ENCODE results near the gene TMPRSS3.

TMPRSS3 gene

GRCh38 chr21:42374457-42374856 lies 21.4 kb downstream of the TMPRSS3 start:
- Histone ChIP-seq H3K9me2 (replicated peaks; ENCODE audit: control insufficient read depth, low read length) (no peaks in the 10 kb centered on the region), H3K27ac (ENCODE audit: low read depth, low read length) (no peak overlapping the region), H3K36me3 (ENCODE audit: control insufficient read depth, low read length) (no peaks in the 10 kb centered on the region), H3K4me3 (ENCODE audit: low read length) (no peak overlapping the region), H3K27me3 (ENCODE audit: control insufficient read depth, low read length) (peaks cover 18% of the 10 kb centered on the region), H3F3A (ENCODE audit: control insufficient read depth, insufficient read depth) (no peaks in the 10 kb centered on the region), H3K4me2 (ENCODE audit: low read length) (no peak overlapping the region), H3K9me3 (ENCODE audit: control insufficient read depth, insufficient read depth, low read length) (no peaks in the 10 kb centered on the region), H3K79me2 (ENCODE audit: control insufficient read depth, low read length) (no peaks in the 10 kb centered on the region), H3K4me1 (ENCODE audit: control insufficient read depth, low read length) (peaks cover 3% of the 10 kb centered on the region), H4K20me1 (ENCODE audit: control insufficient read depth, insufficient read depth, low read depth, low read length) (no peaks in the 10 kb centered on the region)
- TF ChIP-seq, protein P1, sequence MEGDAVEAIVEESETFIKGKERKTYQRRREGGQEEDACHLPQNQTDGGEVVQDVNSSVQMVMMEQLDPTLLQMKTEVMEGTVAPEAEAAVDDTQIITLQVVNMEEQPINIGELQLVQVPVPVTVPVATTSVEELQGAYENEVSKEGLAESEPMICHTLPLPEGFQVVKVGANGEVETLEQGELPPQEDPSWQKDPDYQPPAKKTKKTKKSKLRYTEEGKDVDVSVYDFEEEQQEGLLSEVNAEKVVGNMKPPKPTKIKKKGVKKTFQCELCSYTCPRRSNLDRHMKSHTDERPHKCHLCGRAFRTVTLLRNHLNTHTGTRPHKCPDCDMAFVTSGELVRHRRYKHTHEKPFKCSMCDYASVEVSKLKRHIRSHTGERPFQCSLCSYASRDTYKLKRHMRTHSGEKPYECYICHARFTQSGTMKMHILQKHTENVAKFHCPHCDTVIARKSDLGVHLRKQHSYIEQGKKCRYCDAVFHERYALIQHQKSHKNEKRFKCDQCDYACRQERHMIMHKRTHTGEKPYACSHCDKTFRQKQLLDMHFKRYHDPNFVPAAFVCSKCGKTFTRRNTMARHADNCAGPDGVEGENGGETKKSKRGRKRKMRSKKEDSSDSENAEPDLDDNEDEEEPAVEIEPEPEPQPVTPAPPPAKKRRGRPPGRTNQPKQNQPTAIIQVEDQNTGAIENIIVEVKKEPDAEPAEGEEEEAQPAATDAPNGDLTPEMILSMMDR (IDR thresholded peaks at IDR 0.05; ENCODE audit: low read depth, low read length, poor library complexity, severe bottlenecking): no peak
- TF ChIP-seq EZH2phosphoT487 (IDR thresholded peaks at IDR 0.05; ENCODE audit: borderline replicate concordance, low read length): no peak

DNA sequence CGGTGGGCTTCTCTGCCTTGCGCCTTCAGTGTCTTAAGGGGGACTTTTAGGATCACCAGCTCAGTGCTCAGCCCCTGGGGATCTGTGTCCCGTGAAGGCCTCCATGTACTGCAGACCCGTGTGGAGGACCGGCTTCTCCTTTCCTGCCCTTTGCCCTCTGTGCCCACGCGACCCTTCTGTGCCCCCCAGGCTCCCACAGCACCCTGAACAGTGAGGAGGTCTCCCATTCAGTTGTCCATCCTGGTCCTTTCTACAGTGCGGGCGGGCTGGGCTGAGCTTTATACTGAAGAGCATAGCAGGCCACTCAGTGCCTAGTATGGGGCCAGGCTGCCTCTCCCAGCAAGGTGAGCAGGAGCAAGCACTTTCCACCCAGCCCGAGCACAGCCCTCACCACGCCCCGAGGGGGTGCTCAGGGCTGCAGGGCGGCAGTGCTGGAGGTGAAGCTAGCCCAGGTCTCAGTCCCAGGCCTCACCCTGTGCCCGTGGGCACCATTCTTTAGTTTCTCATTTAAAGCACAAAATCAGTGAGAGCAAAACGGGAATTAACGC lies 21.9 kb downstream of the TMPRSS3 start:
- Histone ChIP-seq H3F3A (ENCODE audit: control insufficient read depth, insufficient read depth) (no peaks in the 10 kb centered on the region), H3K9me3 (ENCODE audit: control insufficient read depth, insufficient read depth, low read length) (no peaks in the 10 kb centered on the region), H3K79me2 (ENCODE audit: control insufficient read depth, low read length) (no peaks in the 10 kb centered on the region), H3K27ac (ENCODE audit: low read depth, low read length) (no peak overlapping the region), H3K4me3 (ENCODE audit: low read length) (no peak overlapping the region), H3K9me2 (replicated peaks; ENCODE audit: control insufficient read depth, low read length) (no peaks in the 10 kb centered on the region), H3K4me1 (ENCODE audit: control insufficient read depth, low read length) (no peaks in the 10 kb centered on the region), H3K4me2 (ENCODE audit: low read length) (no peak overlapping the region), H3K36me3 (ENCODE audit: control insufficient read depth, low read length) (no peaks in the 10 kb centered on the region), H3K27me3 (ENCODE audit: control insufficient read depth, low read length) (peaks cover 18% of the 10 kb centered on the region), H4K20me1 (ENCODE audit: control insufficient read depth, insufficient read depth, low read depth, low read length) (no peaks in the 10 kb centered on the region)
- TF ChIP-seq EZH2phosphoT487 (IDR thresholded peaks at IDR 0.05; ENCODE audit: borderline replicate concordance, low read length): no peak
- TF ChIP-seq, protein P1 (IDR thresholded peaks at IDR 0.05; ENCODE audit: low read depth, low read length, poor library complexity, severe bottlenecking): no peak

- no peaks in the 10 kb centered on the region for H3K4me1 ChIP-seq (ENCODE audit: control insufficient read depth, low read length)
- no peaks in the 10 kb centered on the region for H3K9me2 ChIP-seq (replicated peaks; ENCODE audit: control insufficient read depth, low read length)
- H4K20me1 ChIP-seq (ENCODE audit: control insufficient read depth, insufficient read depth, low read depth, low read length): no peaks in the 10 kb centered on the region
- no peaks in the 10 kb centered on the region for H3K36me3 ChIP-seq (ENCODE audit: control insufficient read depth, low read length)
- TF ChIP-seq, protein P1 (IDR thresholded peaks at IDR 0.05; ENCODE audit: low read depth, low read length, poor library complexity, severe bottlenecking): no peak
- no peak for TF ChIP-seq EZH2phosphoT487 (IDR thresholded peaks at IDR 0.05; ENCODE audit: borderline replicate concordance, low read length)
- H3K9me3 ChIP-seq (ENCODE audit: control insufficient read depth, insufficient read depth, low read length): no peaks in the 10 kb centered on the region
- no peak overlapping the region for H3K4me2 ChIP-seq (ENCODE audit: low read length)
- no peaks in the 10 kb centered on the region for H3F3A ChIP-seq (ENCODE audit: control insufficient read depth, insufficient read depth)
- H3K4me3 ChIP-seq (ENCODE audit: low read length): no peak overlapping the region
- H3K79me2 ChIP-seq (ENCODE audit: control insufficient read depth, low read length): no peaks in the 10 kb centered on the region
- H3K27me3 ChIP-seq (ENCODE audit: control insufficient read depth, low read length): peaks cover 18% of the 10 kb centered on the region
- H3K27ac ChIP-seq (ENCODE audit: low read depth, low read length): no peak overlapping the region
These were observed 22.5 kb downstream of the TMPRSS3 start for GRCh38 chr21:42373196-42373907.
